Glutamatergic neuron (in vitro differentiated cells): Measurements from ENCODE around the gene GAB2. TPM values are rescaled to one million over a fixed set of nuclear protein-coding genes. Genes with fewer than 3 reads are reported as not detected.

Source experiments
- DNase-seq: peaks from one replicate; pipeline ENCODE4 v3.0.0; 2022
- H3K27ac Mint-ChIP-seq: one replicate; pipeline ENCODE4 v1.8.0; 2020; ENCODE audit warnings: mild to moderate bottlenecking, mixed read lengths, inconsistent platforms; ENCODE audit not compliant: unreplicated experiment
- H3K27me3 Mint-ChIP-seq: one replicate; pipeline ENCODE4 v1.8.0; 2020; ENCODE audit warnings: mild to moderate bottlenecking, moderate library complexity, mixed read lengths, inconsistent platforms; ENCODE audit not compliant: unreplicated experiment
- H3K36me3 Mint-ChIP-seq: one replicate; pipeline ENCODE4 v1.8.0; 2020; ENCODE audit warnings: mild to moderate bottlenecking, mixed read lengths, inconsistent platforms; ENCODE audit not compliant: unreplicated experiment
- H3K4me1 Mint-ChIP-seq: one replicate; pipeline ENCODE4 v1.8.0; 2020; ENCODE audit warnings: mild to moderate bottlenecking, low read depth, mixed read lengths, inconsistent platforms; ENCODE audit not compliant: unreplicated experiment
- H3K4me3 Mint-ChIP-seq: one replicate; pipeline ENCODE4 v1.8.0; 2020; ENCODE audit warnings: mild to moderate bottlenecking, mixed read lengths, inconsistent platforms; ENCODE audit not compliant: unreplicated experiment
- H3K9me3 Mint-ChIP-seq: one replicate; pipeline ENCODE4 v1.8.0; 2020; ENCODE audit warnings: mild to moderate bottlenecking, moderate library complexity, mixed read lengths, inconsistent platforms; ENCODE audit not compliant: unreplicated experiment
- total RNA-seq: library from RNA; stranded (reverse); fragmentation: NEBNext Ultra II Directional; extraction: Animal tissue kit (Norgen Biotek cat#: 25700); gene quantifications from one replicate; pipeline ENCODE4 v1.2.1, GENCODE V29; 2021; ENCODE audit not compliant: unreplicated experiment
- TF ChIP-seq, protein P1 (sequence below): fragments of 200-600 bp; sonication (generic); IDR thresholded peaks from one replicate; pipeline ENCODE4 v1.5.0; 2021; ENCODE audit not compliant: partially characterized antibody, unreplicated experiment

Gene GAB2
- total RNA-seq, 1 donor from 2014 or later: 87.9 TPM

DNA sequence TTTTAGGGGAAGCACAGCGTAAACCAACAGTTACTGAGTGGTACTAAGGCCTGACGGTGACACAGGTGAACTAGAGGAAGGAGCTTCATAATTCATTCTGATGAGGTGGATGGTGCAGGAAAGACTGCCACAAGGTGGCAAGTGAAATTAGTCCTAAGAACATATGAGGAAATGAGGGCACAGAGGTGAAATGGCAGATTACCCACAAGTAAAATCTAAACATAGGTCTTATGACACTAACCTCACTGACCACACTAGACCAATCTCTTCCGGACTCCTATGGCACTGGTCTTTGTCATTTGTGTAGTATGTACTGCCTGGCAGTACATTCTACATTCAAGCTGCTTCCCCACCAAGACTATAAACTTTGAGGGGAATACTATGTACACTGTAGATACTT is 20.2 kb downstream of the GAB2 start:
- TF ChIP-seq, protein P1, sequence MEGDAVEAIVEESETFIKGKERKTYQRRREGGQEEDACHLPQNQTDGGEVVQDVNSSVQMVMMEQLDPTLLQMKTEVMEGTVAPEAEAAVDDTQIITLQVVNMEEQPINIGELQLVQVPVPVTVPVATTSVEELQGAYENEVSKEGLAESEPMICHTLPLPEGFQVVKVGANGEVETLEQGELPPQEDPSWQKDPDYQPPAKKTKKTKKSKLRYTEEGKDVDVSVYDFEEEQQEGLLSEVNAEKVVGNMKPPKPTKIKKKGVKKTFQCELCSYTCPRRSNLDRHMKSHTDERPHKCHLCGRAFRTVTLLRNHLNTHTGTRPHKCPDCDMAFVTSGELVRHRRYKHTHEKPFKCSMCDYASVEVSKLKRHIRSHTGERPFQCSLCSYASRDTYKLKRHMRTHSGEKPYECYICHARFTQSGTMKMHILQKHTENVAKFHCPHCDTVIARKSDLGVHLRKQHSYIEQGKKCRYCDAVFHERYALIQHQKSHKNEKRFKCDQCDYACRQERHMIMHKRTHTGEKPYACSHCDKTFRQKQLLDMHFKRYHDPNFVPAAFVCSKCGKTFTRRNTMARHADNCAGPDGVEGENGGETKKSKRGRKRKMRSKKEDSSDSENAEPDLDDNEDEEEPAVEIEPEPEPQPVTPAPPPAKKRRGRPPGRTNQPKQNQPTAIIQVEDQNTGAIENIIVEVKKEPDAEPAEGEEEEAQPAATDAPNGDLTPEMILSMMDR: no peak
- Mint-ChIP-seq H3K27ac (no peak overlapping the region), H3K9me3 (peaks cover 3% of the 10 kb centered on the region), H3K27me3 (peaks cover under 1% of the 10 kb centered on the region), H3K4me1 (peaks cover 2% of the 10 kb centered on the region), H3K4me3 (no peak overlapping the region), H3K36me3 (no peaks in the 10 kb centered on the region)
- DNase-seq: no peak

DNA sequence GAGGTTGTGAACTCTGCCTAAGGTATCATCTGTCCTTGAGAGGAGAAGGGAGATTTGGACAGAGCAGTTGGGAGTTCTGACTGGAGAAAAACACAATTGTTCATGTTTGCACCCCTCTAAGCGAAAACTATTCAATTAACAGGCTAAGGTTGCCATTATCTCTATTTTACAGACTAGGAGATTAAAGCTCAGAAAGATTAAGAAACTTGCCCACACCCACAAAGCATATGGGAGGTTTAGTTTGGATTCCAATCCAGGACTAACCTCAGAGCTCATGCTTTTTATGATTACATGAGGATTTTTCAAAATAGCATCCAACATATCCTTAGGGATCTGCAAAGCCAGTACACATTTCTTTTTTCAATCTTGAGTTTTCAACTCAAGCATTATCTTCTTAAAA is 22.0 kb downstream of the GAB2 start:
- H3K27me3 Mint-ChIP-seq: peaks cover 2% of the 10 kb centered on the region
- peaks cover 2% of the 10 kb centered on the region for H3K4me1 Mint-ChIP-seq
- H3K27ac Mint-ChIP-seq: no peak overlapping the region
- no peak for DNase-seq
- H3K9me3 Mint-ChIP-seq: peaks cover 4% of the 10 kb centered on the region
- no peaks in the 10 kb centered on the region for H3K36me3 Mint-ChIP-seq
- no peak overlapping the region for H3K4me3 Mint-ChIP-seq
- TF ChIP-seq, protein P1: no peak

DNA sequence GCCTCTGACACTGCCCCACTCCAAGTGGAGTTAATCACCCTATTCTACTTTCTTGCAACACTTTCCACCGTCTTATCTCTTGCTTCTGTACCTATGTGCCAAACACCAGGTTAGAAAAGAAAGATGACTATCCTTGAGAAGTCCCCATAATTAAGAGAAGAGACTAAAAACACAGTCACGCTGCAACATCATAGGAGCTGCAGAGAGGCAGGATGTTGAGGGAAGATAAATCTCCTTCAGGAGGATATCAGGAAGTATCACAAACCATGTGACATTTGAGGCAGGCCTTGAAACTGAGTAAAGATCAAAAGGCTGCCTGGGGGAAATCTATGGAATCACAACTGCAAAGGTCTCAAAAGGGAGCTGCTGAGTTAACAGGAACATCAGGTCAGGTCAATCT is 24.8 kb downstream of the GAB2 start:
- Mint-ChIP-seq H3K36me3 (no peaks in the 10 kb centered on the region), H3K4me3 (no peak overlapping the region), H3K27ac (no peak overlapping the region), H3K4me1 (peaks cover 2% of the 10 kb centered on the region), H3K27me3 (peaks cover 2% of the 10 kb centered on the region), H3K9me3 (peaks cover 4% of the 10 kb centered on the region)
- TF ChIP-seq, protein P1: no peak
- DNase-seq: no peak

DNA sequence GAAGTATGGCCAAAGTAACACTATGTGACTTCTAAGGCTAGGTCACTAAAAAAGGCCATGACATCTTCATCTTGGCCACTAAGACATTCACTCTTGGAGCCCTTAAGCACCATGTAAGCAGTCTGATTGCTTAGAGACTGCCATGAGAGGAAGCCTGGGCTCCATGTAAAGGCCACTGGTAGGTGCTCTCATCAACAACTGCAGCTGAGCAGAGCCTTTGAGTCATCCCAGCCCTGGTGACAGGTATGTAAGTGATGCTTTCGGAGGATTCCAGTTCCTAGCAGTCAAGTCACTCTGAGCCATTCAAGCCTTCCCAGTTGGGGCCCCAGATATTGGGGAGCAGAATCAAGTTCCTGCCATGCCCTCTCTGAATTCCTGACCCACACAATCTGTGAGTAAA is 26.2 kb downstream of the GAB2 start:
- H3K4me3 Mint-ChIP-seq: no peak overlapping the region
- H3K27ac Mint-ChIP-seq: no peak overlapping the region
- H3K36me3 Mint-ChIP-seq: peaks cover 6% of the 10 kb centered on the region
- H3K9me3 Mint-ChIP-seq: peaks cover 4% of the 10 kb centered on the region
- H3K4me1 Mint-ChIP-seq: peaks cover 2% of the 10 kb centered on the region
- no peak for DNase-seq
- TF ChIP-seq, protein P1: no peak
- peaks cover 2% of the 10 kb centered on the region for H3K27me3 Mint-ChIP-seq

DNA sequence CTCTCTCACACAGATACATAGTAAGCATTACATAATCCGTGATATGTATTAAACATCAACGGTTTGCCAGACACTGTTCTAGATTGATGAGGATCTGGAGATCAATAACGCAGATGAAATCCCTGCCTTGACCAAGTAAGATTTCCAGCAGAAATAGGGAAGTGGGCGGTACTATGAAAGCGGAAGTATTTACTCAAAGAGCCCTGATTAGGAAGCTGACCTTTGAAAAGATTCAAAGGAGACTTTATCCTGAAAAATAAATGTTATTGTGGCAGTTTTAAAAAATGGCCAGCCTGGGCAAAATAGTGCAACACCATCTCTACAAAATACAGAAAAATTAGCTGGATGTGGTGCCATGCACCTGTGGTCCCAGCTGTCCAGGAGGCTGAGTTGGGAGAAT is 26.8 kb downstream of the GAB2 start:
- H3K4me1 Mint-ChIP-seq: peaks cover 2% of the 10 kb centered on the region
- H3K4me3 Mint-ChIP-seq: no peak overlapping the region
- H3K27ac Mint-ChIP-seq: no peak overlapping the region
- H3K9me3 Mint-ChIP-seq: peaks cover 6% of the 10 kb centered on the region
- no peak for DNase-seq
- H3K27me3 Mint-ChIP-seq: peaks cover 2% of the 10 kb centered on the region
- peaks cover 6% of the 10 kb centered on the region for H3K36me3 Mint-ChIP-seq
- TF ChIP-seq, protein P1: no peak
